HG03442 (cell line): ENCODE measurements around the gene S100A16.
"Not testable (repeated sequence)": the region's sequence is repeated elsewhere in the genome, so short reads cannot be mapped to it uniquely, and the experiment has no call there.

ENCODE experiments used
- ATAC-seq: cut with Tn5 transposase; IDR thresholded peaks from one replicate; pipeline ENCODE4 v1.9.1; 2021; ENCODE audit warnings: mild to moderate bottlenecking, moderate library complexity; ENCODE audit not compliant: unreplicated experiment

The S100A16 gene, protein sequence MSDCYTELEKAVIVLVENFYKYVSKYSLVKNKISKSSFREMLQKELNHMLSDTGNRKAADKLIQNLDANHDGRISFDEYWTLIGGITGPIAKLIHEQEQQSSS

DNA sequence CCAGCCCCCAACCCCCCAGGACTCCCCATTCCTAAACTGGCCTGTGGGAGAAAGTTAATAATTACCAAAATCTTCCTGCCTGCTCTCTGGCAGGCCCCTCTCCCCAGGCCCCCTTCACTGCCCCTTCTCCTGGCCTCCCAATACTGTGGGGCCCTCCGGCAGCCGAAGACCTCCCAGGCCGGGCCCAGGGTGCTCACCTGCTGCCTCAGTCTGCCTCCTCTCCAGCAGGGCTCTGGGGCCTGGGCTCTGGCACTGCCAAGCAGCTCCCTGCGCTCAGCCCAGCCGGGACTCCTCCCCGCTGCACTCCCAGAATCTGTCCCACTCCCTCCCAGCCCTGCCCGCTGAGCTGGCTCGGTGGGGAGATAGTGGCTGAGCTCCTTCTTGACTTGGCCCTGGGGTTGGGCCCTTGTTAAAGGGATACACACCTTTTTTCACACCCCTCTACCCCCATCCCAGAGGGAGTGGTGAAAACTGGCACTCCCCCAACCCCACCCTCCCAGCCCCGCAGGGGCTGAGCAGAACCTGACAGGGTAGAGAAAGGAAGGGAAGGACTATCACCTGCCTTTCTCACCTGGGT is at the start of gene S100A16:
Gene S100A16, minus strand, starts transcription at position 383 of the 577 bp plus-strand sequence. CDS start 4,986 bp downstream, outside the sequence.
- no peak for ATAC-seq

DNA sequence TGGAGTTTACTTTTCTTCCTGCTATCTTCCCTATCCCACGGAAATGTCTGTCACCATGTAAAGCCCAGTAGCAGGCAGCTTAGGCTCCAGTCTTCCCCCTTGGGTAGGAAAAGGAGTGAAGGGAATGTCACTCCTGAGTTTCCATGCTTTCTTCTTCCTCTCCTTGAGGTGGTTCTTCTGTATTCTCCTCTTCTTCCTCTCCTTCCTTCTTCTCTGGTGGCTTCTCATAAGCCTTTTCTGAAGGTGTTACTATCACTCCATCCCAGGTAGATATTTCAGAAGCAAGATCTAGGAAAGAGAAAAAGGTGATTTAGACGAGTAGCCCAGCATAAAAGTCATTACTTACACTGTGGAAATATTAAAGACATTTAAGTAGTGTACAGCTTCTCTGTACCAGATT is 49.3 kb upstream of the S100A16 start:
- ATAC-seq = no peak

DNA sequence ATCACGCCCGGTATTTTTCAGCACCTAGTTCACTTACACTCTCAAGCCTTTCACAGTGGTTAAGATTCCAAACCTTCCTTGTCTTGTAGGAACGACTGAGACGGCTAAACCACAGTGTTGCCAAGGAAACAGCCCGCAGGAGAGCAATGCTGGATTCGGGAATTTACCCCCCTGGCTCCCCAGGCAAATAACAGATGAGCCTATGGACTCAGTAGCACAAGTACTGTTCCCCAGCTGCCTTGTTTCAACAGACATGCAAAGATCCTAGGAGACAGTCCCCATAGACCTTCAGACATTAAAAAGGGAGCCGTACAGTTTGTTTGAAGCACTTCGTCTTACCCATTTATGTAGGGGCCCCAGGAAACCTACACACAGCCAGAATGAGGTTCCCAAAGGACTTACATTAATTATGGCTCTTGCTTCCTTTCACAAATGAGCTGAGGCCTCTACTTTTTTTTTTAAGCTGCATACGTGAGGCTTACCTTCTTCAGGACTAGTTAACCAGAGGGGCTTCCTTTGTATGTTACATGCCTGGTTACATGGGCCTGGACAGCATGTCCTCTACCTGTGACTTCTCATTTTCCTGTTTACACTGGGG is 48.3 kb upstream of the S100A16 start:
- no peak for ATAC-seq

DNA sequence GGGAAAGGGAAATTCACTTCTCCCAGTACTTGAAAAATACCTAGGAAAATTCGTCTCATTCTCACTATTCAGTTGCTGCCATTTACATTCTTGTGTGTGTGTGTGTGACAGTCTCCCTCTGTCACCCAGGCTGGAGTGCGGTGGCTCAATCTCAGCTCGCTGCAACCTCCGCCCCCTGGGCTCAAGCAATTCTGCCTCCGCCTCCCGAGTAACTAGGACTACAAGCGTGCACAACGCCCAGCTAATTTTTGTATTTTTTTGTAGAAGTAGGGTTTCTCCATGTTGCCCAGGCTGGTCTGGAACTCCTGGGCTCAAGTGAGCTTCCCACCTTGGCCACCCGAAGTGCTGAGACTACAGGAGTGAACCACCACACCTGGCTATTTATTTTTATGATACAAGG is 46.7 kb upstream of the S100A16 start:
- ATAC-seq = no peak

DNA sequence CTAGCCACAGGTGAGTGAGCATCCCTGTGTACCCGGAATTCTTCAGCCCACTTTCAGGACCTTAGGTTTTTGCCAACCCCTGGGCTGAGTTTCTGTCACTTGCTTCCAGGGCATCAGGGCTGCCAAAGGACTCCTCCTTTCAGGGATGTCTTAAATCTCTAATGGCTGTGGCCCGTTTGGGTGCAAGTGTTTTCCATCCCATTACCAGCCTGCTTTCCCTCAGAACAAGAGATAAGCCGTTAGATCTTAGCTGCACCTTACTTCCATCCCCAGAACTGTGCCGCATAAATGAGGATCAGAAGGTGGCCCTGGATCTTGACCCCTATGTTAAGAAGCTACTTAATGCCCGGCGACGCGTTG is 46.2 kb upstream of the S100A16 start:
- no peak for ATAC-seq

DNA sequence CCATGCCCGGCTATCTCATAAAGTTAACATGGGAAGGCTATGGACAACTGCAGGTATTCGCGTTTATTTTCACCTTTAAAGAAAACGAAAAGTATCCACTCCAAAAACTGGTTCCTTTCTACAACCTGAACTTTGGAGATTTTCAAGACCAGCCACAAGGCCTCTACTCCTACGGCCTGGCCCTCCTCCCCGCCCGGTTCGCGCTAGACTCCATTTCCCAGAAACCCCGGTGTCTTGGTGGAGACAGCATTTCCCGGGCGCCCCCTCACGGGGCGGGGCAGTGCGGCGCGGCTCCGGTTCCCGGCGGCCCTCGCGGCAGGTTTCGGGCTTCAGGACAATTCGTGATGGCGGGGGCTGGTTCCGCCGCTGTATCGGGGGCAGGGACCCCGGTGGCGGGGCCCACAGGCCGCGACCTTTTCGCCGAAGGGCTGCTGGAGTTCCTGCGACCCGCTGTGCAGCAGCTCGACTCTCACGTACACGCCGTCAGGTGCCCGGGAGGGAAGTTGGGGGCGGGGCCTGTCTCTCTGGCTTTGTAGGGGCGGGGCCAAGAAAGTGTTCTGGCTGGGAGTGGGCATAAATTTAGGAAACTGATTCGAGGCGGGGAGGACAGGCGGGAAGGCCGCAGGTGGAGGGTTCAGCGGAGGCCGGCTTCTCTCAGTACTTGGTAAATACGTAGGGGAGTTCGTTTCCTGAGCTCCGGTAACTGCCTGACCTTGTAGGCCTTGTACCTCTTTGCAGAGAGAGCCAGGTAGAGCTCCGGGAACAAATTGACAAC is 45.6 kb upstream of the S100A16 start, which contains the start of gene SNAPIN:
Gene SNAPIN, plus strand, starts transcription at position 304 of the 775 bp plus-strand sequence. Its CDS starts 41 bp downstream, at position 345.
- ATAC-seq = peak; percentile 86

DNA sequence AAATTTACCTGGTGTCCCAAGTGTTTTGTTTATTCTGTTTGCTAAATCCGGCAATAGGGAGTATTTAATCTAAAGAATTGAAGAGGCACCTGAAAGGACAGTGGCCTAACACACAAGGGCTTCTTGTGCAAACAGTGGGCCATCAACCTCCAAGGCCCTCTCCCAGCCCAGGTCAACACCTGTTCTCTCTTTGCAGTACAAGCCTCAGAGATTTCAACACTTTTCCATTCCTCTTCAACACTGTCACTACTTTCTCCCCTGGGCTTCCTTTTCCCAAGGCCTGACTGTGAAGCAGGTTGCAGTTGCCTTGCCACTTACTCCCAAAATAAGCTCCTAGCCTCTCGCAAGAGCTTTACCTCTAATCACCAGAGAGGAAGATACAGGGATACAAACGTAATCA is 42.4 kb upstream of the S100A16 start:
- ATAC-seq = no peak

DNA sequence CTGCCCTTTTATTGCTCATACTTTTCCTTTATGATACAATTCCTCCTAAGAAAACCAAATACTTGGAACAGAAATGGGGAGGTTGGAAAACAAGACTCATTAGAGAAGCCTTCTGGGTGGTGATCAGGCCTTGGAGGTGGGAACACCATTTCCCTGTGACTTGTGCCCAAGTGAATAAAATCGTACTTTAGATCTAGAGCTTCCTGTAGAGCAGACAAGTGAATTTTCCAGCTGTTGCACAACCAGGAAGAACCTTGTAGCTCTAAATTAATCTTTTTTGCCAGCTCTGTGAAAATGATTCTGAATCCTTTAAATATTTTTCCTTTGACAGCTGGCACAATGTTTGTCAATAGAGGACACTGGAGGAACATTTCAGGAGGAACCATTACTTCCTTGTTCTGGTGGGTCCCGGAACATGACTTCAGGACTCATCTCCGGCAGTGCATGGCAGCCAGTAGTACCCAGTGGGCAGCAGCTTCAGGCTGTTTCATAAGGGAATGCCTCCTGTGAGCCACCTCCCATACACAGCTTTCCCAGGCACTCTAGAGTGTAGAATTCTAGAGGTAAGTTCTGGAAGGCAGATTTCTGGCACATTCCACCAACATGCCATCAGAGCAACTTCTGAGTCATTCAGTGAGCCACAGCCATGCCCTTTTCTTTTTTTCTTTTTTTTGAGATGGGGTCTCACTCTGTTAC is 40.0 kb upstream of the S100A16 start:
- ATAC-seq = no peak

DNA sequence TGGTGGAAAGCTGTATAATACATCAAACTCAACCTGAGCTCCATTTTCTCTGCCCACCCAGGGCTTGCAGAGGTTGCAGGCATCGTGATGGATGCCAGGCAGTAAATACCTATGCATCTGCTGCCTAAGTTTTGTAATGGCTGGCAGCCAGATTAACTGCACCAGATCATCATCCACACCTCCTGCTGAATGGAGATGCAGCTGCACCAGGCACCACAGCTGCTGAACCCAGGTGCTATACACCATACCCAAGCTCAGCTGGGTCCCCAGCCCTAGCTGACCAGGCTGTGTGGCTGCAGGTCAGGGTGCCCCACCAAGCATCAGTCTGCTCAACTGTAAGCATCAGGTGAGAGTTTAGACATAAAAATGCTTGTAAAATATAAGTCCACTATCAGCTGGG is 38.8 kb upstream of the S100A16 start:
- ATAC-seq = no peak

DNA sequence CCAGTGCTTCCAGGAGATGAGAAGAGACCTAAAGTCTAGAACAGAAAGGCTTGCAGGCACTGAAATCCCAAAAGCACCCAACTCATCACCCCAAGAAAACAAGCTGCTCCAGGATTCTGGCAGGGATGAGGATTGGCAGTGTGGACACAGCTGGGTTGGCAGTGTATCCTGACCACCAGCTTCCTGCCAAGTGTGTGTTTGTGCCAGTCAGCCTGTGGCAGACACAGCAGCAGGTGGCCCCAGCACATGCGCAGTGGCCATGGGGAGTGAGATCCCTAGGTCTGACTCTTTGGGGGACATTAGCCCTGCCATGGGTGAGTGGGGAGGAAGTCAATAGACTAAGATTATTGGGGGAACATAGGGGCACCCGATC is 36.9 kb upstream of the S100A16 start:
- ATAC-seq = no peak

DNA sequence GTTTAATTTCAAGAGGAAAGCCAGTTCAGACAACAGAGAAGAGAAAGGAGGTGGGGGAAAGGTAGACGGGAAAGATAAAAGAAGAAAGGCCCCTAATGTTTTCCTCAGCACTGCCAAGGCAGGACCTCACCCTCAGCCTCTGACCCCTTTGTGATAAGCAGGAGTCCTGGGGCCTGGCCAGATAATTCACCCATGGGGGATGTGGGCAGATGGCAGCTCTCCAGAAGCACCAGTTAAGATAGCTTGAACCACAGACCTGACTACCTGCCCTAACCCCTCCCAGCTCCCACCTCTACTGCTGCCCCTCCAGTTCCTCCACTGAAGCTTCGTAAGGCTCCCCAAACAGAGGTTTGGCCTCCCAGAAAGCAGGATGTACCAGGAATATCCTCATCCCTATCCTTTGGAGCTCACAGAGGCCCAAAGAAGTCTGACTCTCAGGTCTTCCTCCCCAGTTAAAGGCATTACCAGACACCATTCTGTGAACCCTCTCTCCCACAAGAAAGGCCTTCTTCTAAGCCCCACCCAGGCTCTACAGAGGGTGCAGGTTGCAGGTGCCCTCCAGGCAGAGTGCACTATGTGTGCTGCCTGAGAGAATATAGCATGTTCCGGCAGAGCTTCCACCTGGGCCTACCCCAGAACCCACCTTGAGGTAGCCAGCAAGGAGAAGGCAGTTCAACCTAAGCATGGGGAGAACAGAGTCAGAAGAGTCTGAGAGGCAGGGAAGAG is 36.4 kb upstream of the S100A16 start:
- no peak for ATAC-seq

DNA sequence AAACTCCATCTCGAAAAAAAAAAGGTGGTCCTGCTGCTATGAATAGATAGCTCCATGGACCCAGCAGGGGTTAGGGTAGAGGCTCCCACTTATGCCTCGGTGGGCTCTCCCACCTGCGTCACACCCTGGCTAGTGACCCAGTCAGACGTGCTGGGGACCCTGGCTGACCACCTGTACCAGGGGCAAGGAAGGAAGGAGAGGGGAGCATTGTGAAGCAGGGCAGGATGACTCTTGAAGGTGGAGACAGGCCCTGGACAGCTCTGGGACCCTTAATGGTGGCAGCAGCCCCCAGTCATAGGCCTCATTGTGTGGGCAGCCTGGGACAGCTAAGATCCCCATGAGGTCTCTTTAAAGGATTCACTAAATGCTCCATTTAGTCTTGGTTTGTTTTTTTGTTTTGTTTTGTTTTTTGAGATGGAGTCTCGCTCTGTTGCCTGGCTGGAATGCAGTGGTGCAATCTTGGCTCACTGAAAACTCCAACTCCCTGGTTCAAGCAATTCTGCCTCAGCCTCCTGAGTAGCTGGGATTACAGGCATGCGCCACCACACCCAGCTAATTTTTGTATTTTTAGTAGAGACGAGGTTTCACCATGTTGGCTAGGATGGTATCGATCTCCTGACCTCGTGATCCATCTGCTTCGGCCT is 35.2 kb upstream of the S100A16 start:
- ATAC-seq = no peak

DNA sequence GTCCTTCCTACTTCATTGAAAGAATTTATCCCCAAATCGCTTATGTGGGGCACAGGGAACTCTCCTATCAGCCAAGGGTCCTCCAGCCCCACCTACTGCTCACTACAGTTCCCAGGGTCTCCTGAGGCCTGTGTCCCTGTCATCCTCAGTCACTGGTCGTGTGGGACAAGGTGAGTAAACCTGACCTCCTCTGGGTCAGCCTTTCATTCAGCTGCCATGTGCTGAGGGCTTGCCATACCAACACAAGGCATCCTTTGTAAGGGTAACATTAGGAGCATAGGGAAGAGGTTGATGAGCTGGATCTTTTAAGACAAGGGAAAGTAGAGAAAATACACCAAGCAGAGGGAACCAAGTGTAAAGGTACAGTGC is 34.4 kb upstream of the S100A16 start:
- no peak for ATAC-seq

DNA sequence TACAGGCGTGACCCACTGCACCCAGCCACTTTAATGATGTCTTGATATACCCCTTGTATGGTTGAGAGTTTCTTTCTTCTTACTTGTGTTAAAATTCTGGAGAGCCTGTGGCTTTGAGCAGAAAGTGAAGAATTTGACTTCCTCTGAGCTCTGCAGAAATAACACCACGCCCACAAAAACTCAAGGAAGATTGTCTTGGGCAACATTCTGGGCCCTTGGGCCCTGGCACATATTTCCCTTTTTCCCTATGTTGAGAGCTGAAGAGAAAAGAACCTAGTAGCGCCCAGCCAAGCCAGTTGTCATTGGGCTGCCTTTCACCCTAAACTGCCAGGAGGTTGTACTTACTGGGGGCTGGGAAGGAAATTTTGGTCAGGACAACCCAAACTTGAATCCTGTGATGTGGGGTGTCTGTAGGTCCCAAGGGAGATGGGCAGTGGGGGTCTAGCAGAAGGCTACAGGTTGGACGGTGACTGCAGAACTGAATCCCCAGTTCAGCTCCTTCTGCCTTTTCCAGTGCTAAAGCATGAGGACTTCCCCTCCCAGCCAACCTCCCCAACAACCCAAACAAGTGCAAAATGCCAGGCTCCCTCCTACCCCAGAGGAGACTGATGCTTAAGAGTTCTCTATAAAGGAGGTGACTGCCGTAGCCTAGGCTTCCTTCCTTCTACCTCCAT is 33.9 kb upstream of the S100A16 start:
- ATAC-seq = no peak

DNA sequence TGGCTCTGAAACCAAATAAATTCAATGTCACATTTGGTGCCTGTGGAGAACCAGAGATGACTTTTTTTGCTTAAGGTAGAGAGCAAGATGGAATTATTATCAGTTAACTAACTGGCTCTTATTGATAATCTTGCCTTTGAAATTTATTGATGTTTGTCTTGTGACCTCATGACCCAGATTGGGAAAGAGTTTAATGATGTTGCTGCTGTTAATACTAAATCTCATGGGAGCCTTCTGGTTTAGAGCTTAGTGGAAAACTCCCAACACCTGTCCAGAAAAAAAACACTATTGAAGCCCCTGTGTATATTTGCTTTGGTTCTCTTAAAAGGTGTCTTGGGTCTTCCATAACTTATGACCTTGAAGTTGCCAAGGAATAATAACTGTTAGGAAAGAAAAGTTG is 30.9 kb upstream of the S100A16 start:
- ATAC-seq = no peak

DNA sequence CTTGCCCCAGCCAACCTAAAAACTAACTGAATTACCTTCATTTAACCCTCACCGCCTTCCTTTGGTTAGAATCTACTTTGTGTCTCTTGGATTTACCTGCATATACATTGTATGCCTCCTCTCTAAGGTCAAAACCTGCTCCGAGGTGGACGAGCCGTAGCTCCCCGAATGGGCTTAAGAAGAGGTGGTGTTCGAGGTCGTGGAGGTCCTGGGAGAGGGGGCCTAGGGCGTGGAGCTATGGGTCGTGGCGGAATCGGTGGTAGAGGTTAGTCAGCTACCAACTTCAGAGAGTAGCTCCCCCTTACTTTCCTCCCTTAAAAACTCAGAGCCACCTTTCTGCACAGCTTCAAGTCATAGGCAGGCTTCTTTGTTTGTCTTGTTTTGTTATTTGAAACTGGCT is 30.2 kb upstream of the S100A16 start:
- no peak for ATAC-seq

DNA sequence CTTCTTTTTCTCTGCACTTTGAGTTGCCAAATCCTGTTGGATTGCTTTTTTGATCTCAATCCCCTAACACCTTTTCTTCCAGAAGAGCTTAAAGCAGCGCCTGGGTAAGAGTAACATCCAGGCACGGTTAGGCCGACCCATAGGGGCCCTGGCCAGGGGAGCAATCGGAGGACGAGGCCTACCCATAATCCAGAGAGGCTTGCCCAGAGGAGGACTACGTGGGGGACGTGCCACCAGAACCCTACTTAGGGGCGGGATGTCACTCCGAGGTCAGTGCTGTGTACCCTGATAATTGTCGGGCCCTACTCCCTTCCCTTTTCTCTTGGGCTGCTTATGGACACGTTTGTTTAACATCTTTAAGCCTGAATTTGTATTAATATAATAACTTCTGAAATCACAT is 29.2 kb upstream of the S100A16 start:
- no peak for ATAC-seq

DNA sequence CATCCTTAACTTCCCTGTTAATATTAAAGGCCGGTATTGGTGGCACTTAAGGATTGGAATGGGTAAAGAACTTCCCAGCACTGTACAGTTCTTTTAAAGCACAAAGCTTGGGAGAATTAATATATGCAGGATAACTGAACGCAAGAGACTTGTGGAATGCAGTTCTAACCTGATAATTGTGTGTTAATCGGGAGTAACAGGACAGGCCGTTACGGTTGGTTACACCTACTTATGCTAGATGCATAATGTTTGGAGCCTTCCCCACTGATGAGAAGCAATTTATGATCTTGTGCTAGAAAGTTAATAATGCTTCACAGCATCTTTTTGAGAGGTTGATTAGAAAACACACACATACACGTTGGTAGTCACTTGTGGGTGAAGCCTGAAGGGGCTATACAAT is 27.9 kb upstream of the S100A16 start:
- no peak for ATAC-seq

DNA sequence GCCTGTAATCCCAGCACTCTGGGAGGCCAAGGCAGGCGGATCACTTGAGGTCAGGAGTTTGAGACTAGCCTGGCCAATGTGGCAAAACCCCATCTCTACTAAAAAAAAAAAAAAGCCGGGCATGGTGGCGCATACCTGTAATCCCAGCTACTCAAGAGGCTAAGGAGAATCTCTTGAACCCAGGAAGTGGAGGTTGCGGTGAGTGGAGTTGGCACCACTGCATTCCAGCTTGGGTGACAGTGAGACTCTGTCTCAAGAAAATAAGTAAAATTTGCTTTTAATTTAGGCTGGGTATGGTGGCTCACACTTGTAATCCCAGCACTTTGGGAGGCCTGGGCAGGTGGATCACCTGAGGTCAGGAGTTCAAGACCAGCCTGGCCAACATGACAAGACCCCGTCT is 27.3 kb upstream of the S100A16 start:
- not testable (repeated sequence) for ATAC-seq

DNA sequence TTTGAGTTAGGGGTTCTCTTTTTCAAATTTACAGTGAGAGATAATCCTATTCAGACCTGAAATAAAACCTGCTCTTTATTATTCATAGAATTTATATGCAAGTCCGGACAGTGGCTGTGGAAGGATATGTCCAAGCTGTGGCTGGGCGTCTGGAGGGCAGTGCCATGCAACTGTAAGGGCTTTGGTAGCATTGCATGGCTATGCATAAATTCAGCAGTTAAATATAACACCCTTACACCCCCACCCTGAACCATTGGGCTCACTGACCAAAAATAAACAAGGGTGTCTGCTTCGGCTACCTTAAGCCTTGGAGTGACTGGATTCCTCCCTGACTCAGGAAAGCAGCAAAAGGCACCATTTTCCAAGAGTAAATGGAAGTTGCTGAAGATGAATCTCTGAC is 26.3 kb upstream of the S100A16 start:
- ATAC-seq = no peak
